Endodermal cell (in vitro differentiated cells): ENCODE data around the gene VWA5B2. TPM values are rescaled to one million over a fixed set of nuclear protein-coding genes. Genes with fewer than 3 reads are reported as not detected.

Experiments
- DNase-seq: peaks from one replicate; pipeline ENCODE4 v3.0.0-alpha.2; 2017
- H3K27ac ChIP-seq: 2 replicates; pipeline ENCODE4 v1.5.1; 2013; ENCODE audit warnings: mild to moderate bottlenecking, low read depth, low read length, moderate library complexity
- H3K27me3 ChIP-seq: 2 replicates; pipeline ENCODE4 v1.6.1; 2013; ENCODE audit warnings: mild to moderate bottlenecking, low read length, moderate library complexity; ENCODE audit not compliant: insufficient read depth, control insufficient read depth, poor library complexity, severe bottlenecking
- H3K36me3 ChIP-seq: 2 replicates; pipeline ENCODE4 v1.7.0; 2013; ENCODE audit warnings: mild to moderate bottlenecking, low read length, moderate library complexity; ENCODE audit not compliant: control insufficient read depth, insufficient read depth
- H3K4me1 ChIP-seq: one replicate; pipeline ENCODE4 v1.7.0; 2013; ENCODE audit warnings: low read length; ENCODE audit not compliant: control insufficient read depth, insufficient read depth
- H3K4me3 ChIP-seq: 2 replicates; pipeline ENCODE4 v1.5.1; 2013; ENCODE audit warnings: mild to moderate bottlenecking, low read length, moderate library complexity
- H3K9ac ChIP-seq: 2 replicates; pipeline ENCODE4 v1.6.1; 2013; ENCODE audit warnings: mild to moderate bottlenecking, low read length, moderate library complexity; ENCODE audit not compliant: poor library complexity, severe bottlenecking; ENCODE audit errors: extremely low read depth
- H3K9me3 ChIP-seq: 2 replicates; pipeline ENCODE4 v1.6.1; 2013; ENCODE audit warnings: mild to moderate bottlenecking, low read length, moderate library complexity; ENCODE audit not compliant: control insufficient read depth
- H3K27ac Mint-ChIP-seq: 2 replicates; pipeline ENCODE4 v1.8.0; 2020; ENCODE audit warnings: mixed read lengths
- H3K27me3 Mint-ChIP-seq: 2 replicates; pipeline ENCODE4 v1.8.0; 2021; ENCODE audit warnings: mild to moderate bottlenecking, mixed read lengths; ENCODE audit not compliant: insufficient read depth
- H3K36me3 Mint-ChIP-seq: 2 replicates; pipeline ENCODE4 v1.8.0; 2020; ENCODE audit warnings: low read depth, mixed read lengths
- H3K4me1 Mint-ChIP-seq: 2 replicates; pipeline ENCODE4 v1.8.0; 2020; ENCODE audit warnings: mixed read lengths
- H3K4me3 Mint-ChIP-seq: 2 replicates; pipeline ENCODE4 v1.8.0; 2020; ENCODE audit warnings: mild to moderate bottlenecking, moderate library complexity, mixed read lengths
- H3K9me3 Mint-ChIP-seq: 2 replicates; pipeline ENCODE4 v1.8.0; 2020; ENCODE audit warnings: mild to moderate bottlenecking, mixed read lengths
- CTCF ChIP-seq: fragments of 200-600 bp; sonication (generic); conservative IDR thresholded peaks from 2 replicates; pipeline ENCODE4 v1.5.0; 2021; ENCODE audit warnings: antibody characterized with exemption, mild to moderate bottlenecking
- WGBS, 2 experiments: methylation state at CpG; one replicate each; pipeline versions ENCODE4 v1.1.5 to v1.1.7; 2013; ENCODE audit warnings: missing lambda C conversion rate in 2 of 2, mixed read lengths in 1 of 2; ENCODE audit not compliant: insufficient coverage in 1 of 2, insufficient read length in 1 of 2; 5-methylcytosine and 5-hydroxymethylcytosine counted together
- total RNA-seq, 2 donors: library from RNA; stranded (reverse); fragmentation: NEBNext Ultra II Directional in 1 of 2; extraction: Animal tissue kit (Norgen Biotek cat#: 25700) in 1 of 2; gene quantifications; 2 replicates in 1 of 2; 3 replicates in 1 of 2; pipeline ENCODE4 v1.2.1, GENCODE V29; 2021

VWA5B2 gene
- total RNA-seq, 2 donors from 2014 or later, result 0.62 to 0.97 TPM

GRCh38 chr3:184211718-184212117, 17.7 kb upstream of the VWA5B2 start:
- DNase-seq, result no peak
- Mint-ChIP-seq H3K27me3 (peaks cover 8% of the 10 kb centered on the region), H3K9me3 (no peaks in the 10 kb centered on the region), H3K36me3 (no peaks in the 10 kb centered on the region), H3K4me1 (no peaks in the 10 kb centered on the region), H3K4me3 (no peak overlapping the region), H3K27ac (no peak overlapping the region)
- H3K4me1 ChIP-seq, result no peaks in the 10 kb centered on the region
- 90% methylated on average over 4 of the region's 5 CpGs; no CpG with 5 or more reads in 1 of the 2 experiments for WGBS, 2 experiments
- H3K9me3 ChIP-seq, result no peaks in the 10 kb centered on the region
- no peak for TF ChIP-seq CTCF
- no peak overlapping the region for H3K9ac ChIP-seq
- no peaks in the 10 kb centered on the region for H3K36me3 ChIP-seq
- no peak overlapping the region for H3K4me3 ChIP-seq
- no peaks in the 10 kb centered on the region for H3K27me3 ChIP-seq
- H3K27ac ChIP-seq, result no peak overlapping the region

DNA sequence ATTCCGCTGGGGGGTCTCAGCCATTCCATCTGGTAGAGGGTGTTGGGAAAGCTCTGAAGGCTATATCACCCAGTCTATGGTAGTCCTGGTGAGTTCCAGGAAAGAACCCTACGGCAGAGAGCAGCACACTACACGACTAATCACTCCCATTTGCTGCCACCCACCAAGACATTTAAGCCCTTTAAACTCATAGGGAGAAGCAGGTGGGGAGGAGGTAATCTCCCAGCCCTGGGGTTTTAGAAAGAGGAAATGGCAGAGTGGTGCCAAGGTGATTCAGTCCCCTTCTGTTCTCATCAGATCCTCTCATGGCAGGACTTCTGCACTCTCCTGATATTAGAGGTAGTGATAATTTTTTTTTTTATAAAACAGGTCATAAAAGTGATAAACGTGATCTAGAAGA, 10.6 kb upstream of the VWA5B2 start:
- Histone ChIP-seq H3K4me1 (no peaks in the 10 kb centered on the region), H3K9me3 (no peaks in the 10 kb centered on the region), H3K4me3 (no peak overlapping the region), H3K27ac (no peak overlapping the region), H3K27me3 (peaks cover 5% of the 10 kb centered on the region), H3K36me3 (no peaks in the 10 kb centered on the region), H3K9ac (no peak overlapping the region)
- H3K4me1 Mint-ChIP-seq, result no peaks in the 10 kb centered on the region
- H3K36me3 Mint-ChIP-seq, result no peaks in the 10 kb centered on the region
- 72% methylated on average over 3 of the region's 4 CpGs; no CpG with 5 or more reads in 1 of the 2 experiments for WGBS, 2 experiments
- no peak overlapping the region for H3K4me3 Mint-ChIP-seq
- no peak overlapping the region for H3K27ac Mint-ChIP-seq
- peaks cover 3% of the 10 kb centered on the region for H3K27me3 Mint-ChIP-seq
- no peaks in the 10 kb centered on the region for H3K9me3 Mint-ChIP-seq
- TF ChIP-seq CTCF, result no peak
- no peak for DNase-seq

DNA sequence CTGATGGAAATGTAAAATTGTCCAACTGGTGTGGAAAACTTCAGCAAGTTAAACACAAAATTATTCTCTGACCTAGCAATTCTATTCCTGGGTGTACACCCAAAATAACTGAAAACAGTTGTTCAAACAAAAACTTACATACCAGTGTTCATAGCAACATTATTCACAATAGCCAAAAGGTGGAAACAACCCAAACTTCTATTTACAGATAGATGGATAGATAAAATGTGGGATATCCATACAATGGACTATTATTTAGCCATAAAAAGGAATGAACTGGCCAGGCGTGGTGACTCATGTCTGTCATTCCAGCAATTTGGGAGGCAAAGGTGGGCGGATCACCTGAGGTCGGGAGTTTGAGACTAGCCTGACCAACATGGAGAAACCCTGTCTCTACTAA, 6.9 kb upstream of the VWA5B2 start:
- Mint-ChIP-seq H3K27ac (no peak overlapping the region), H3K4me3 (no peak overlapping the region), H3K27me3 (peaks cover 29% of the 10 kb centered on the region), H3K36me3 (no peaks in the 10 kb centered on the region), H3K4me1 (no peaks in the 10 kb centered on the region), H3K9me3 (no peaks in the 10 kb centered on the region)
- Histone ChIP-seq H3K4me3 (no peak overlapping the region), H3K4me1 (no peaks in the 10 kb centered on the region), H3K9ac (no peak overlapping the region), H3K27me3 (peaks cover 36% of the 10 kb centered on the region), H3K9me3 (no peaks in the 10 kb centered on the region), H3K36me3 (no peaks in the 10 kb centered on the region), H3K27ac (no peak overlapping the region)
- no peak for TF ChIP-seq CTCF
- DNase-seq, result no peak
- 60 to 92% methylated on average over 1 to 3 of the region's 3 CpGs for WGBS, 2 experiments
